Measurements from ENCODE around the gene CCNC.

Gene CCNC

DNA sequence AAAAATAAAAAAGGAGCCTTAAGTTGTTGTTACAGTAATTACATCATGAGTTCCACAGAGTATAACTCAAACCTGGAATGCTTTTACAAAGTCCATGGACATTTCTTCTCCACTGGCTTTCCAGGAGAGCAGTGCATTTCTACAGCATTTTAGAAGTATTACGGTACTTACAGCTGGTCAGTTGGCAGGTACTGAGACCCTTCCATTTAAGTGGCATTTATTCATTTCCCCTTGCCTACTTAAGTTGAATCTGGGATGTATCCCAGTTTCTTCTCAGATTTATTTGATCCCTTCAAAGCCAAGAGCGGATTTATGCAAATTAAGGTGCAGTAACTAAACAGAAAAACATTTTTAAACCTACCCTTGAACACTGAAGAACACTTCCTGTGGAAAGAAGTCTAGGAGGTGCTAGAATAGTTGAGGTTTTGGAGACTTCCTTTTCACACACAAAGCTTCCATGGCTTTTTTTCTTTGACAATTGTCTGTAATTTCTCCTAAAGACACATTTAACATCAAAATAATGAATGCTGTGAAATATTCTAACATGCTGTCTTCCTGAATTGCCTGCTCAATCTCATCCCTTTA lies 41.5 kb upstream of the CCNC start:
- no peak overlapping the region for H2BK5ac ChIP-seq (ENCODE audit: low read length)

DNA sequence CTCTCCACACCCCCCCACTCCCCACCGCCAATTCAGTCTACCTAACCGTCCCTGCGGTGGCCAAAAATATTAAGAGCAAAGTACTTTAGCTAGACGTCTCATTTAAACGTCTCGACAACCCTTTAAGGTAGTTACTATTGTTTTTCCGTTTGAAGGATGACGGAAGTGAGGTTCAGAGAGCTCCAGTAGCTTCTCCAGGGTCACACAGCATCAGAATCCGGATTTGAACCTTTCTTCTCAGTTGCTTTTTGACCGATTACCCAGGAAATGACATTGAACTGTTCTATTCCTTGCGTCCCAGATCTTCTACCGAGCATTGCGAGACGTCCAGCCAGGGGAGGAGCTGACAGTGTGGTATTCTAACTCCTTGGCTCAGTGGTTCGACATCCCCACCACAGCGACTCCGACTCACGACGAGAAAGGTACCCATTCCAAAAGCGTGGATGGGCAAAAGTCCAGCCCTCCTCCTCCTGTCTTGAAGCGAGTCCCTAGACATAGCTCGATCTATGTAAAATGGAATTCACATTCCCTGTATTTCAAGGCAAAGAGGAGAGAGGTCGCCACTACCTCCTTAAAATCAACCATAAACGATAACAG lies 40.5 kb upstream of the CCNC start:
- Histone ChIP-seq H3K18ac (ENCODE audit: low read length) (no peak overlapping the region), H3K27me3 (ENCODE audit: control insufficient read depth in 3 of 3, insufficient read depth in 3 of 3, low read depth in 1 of 3, low read length in 3 of 3) (peaks cover 67 to 98% (median 91%) of the 10 kb centered on the region in 3 experiments), H3K4me2 (ENCODE audit: insufficient read depth, low read length, poor library complexity, severe bottlenecking) (no peak overlapping the region), H4K8ac (ENCODE audit: low read depth, low read length) (no peak overlapping the region), H3K14ac (ENCODE audit: low read length) (no peak overlapping the region), H3K4ac (ENCODE audit: low read length) (no peak overlapping the region), H2BK120ac (ENCODE audit: low read depth, low read length) (no peak overlapping the region), H2BK15ac (ENCODE audit: low read length) (no peak overlapping the region), H2AK5ac (ENCODE audit: low read depth, low read length) (no peak overlapping the region), H3K4me3 (ENCODE audit: low read length in 2 of 2) (no peak overlapping the region), H3K36me3 (replicated peaks in 1 of 2; ENCODE audit: control insufficient read depth in 2 of 2, insufficient read depth in 2 of 2, low read length in 2 of 2) (no peaks in the 10 kb centered on the region), H3K9me3 (replicated peaks in 1 of 2; ENCODE audit: control insufficient read depth in 2 of 2, insufficient read depth in 1 of 2, low read depth in 1 of 2, low read length in 2 of 2) (peaks cover 0 to 2% of the 10 kb centered on the region in 2 donors), H2BK12ac (ENCODE audit: low read length) (no peak overlapping the region), H3K27ac (replicated peaks; ENCODE audit: low read length) (no peak overlapping the region), H3K23ac (ENCODE audit: low read depth, low read length, poor library complexity) (no peak overlapping the region), H3K79me1 (ENCODE audit: low read depth, low read length) (peaks cover 2% of the 10 kb centered on the region), H3K9ac (ENCODE audit: low read depth, low read length, poor library complexity) (no peak overlapping the region), H3K4me1 (ENCODE audit: control insufficient read depth in 2 of 2, insufficient read depth in 1 of 2, low read depth in 1 of 2, low read length in 2 of 2) (peaks cover 0 to 5% of the 10 kb centered on the region in 2 donors), H2AFZ (ENCODE audit: low read length) (no peak overlapping the region), H4K91ac (ENCODE audit: low read depth, low read length, poor library complexity) (no peak overlapping the region), H2BK5ac (ENCODE audit: low read length) (no peak overlapping the region)
- no CpG with 5 or more reads among the region's 24 CpGs for WGBS, 2 donors (ENCODE audit: extremely low coverage in 2 of 2, insufficient read length in 2 of 2, insufficient replicate concordance in 1 of 2)
- no peak for DNase-seq (ENCODE audit: low spot score)

More for the DNA sequence above, 41.5 kb upstream of the CCNC start:
- Histone ChIP-seq H3K23ac (ENCODE audit: low read depth, low read length, poor library complexity) (no peak overlapping the region), H2BK12ac (ENCODE audit: low read length) (no peak overlapping the region), H3K27me3 (ENCODE audit: control insufficient read depth in 3 of 3, insufficient read depth in 3 of 3, low read depth in 1 of 3, low read length in 3 of 3) (peaks cover 67 to 98% (median 91%) of the 10 kb centered on the region in 3 experiments), H3K36me3 (replicated peaks in 1 of 2; ENCODE audit: control insufficient read depth in 2 of 2, insufficient read depth in 2 of 2, low read length in 2 of 2) (no peaks in the 10 kb centered on the region), H2AK5ac (ENCODE audit: low read depth, low read length) (no peak overlapping the region), H3K9me3 (replicated peaks in 1 of 2; ENCODE audit: control insufficient read depth in 2 of 2, insufficient read depth in 1 of 2, low read depth in 1 of 2, low read length in 2 of 2) (peaks cover 0 to 4% of the 10 kb centered on the region in 2 donors), H2BK15ac (ENCODE audit: low read length) (no peak overlapping the region), H3K4me2 (ENCODE audit: insufficient read depth, low read length, poor library complexity, severe bottlenecking) (no peak overlapping the region), H3K9ac (ENCODE audit: low read depth, low read length, poor library complexity) (no peak overlapping the region), H3K4ac (ENCODE audit: low read length) (no peak overlapping the region), H2BK120ac (ENCODE audit: low read depth, low read length) (no peak overlapping the region), H4K8ac (ENCODE audit: low read depth, low read length) (no peak overlapping the region), H3K14ac (ENCODE audit: low read length) (no peak overlapping the region), H2AFZ (ENCODE audit: low read length) (no peak overlapping the region), H3K27ac (replicated peaks; ENCODE audit: low read length) (no peak overlapping the region), H3K4me3 (ENCODE audit: low read length in 2 of 2) (no peak overlapping the region), H3K18ac (ENCODE audit: low read length) (no peak overlapping the region), H4K91ac (ENCODE audit: low read depth, low read length, poor library complexity) (no peak overlapping the region), H3K79me1 (ENCODE audit: low read depth, low read length) (peaks cover 2% of the 10 kb centered on the region), H3K4me1 (ENCODE audit: control insufficient read depth in 2 of 2, insufficient read depth in 1 of 2, low read depth in 1 of 2, low read length in 2 of 2) (peaks cover 0 to 10% of the 10 kb centered on the region in 2 donors)
- no peak for DNase-seq (ENCODE audit: low spot score)
- no CpG with 5 or more reads among the region's 2 CpGs for WGBS, 2 donors (ENCODE audit: extremely low coverage in 2 of 2, insufficient read length in 2 of 2, insufficient replicate concordance in 1 of 2)

DNA sequence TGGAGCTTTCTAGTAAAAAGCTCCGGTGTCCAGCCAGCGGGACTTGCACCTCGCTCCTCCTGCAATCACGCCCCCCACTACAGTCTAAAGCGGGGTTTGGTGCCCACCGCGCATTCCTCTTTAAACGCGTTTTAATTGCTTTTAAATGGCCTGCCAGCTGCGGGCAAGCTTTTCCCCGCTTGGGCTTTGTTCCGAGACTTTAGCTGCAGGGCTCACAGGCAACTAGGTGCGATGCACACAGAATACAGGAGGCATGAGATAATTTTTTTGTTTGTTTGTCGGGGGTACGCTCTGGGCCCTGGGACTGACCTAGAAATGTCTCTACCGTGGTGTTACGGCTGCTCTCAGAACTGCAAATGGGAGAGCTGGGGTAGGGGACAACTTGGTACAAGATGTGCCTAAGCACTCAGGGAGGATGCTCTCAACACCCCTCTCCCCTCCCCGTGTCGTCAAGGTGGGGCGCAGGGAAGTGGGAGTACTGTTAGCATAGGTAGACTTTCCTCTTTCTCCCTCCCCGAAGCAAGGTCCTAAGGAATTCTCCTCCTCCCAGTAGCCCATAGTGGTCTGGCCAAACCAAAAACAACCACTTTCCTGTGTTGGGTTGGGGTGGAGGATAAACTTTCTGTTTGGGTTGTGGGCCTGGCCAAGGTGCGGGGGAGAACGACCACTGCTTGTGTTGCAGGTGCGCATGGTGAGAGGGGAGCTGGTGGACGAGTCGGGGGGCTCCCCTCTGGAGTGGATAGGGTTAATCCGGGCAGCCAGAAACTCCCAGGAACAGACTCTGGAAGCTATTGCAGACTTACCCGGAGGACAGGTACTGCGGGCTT lies 39.8 kb upstream of the CCNC start:
- Histone ChIP-seq H3K36me3 (replicated peaks in 1 of 2; ENCODE audit: control insufficient read depth in 2 of 2, insufficient read depth in 2 of 2, low read length in 2 of 2) (no peaks in the 10 kb centered on the region), H3K18ac (ENCODE audit: low read length) (no peak overlapping the region), H2BK15ac (ENCODE audit: low read length) (no peak overlapping the region), H2BK12ac (ENCODE audit: low read length) (no peak overlapping the region), H2BK120ac (ENCODE audit: low read depth, low read length) (no peak overlapping the region), H2AK5ac (ENCODE audit: low read depth, low read length) (no peak overlapping the region), H4K8ac (ENCODE audit: low read depth, low read length) (no peak overlapping the region), H3K79me1 (ENCODE audit: low read depth, low read length) (peaks cover 2% of the 10 kb centered on the region), H3K27me3 (ENCODE audit: control insufficient read depth in 3 of 3, insufficient read depth in 3 of 3, low read depth in 1 of 3, low read length in 3 of 3) (peaks cover 69 to 100% (median 92%) of the 10 kb centered on the region in 3 experiments), H3K4me3 (ENCODE audit: low read length in 2 of 2) (no peak overlapping the region), H3K27ac (replicated peaks; ENCODE audit: low read length) (no peak overlapping the region), H3K4me2 (ENCODE audit: insufficient read depth, low read length, poor library complexity, severe bottlenecking) (no peak overlapping the region), H2AFZ (ENCODE audit: low read length) (peak overlapping the region; percentile 63), H2BK5ac (ENCODE audit: low read length) (no peak overlapping the region), H4K91ac (ENCODE audit: low read depth, low read length, poor library complexity) (no peak overlapping the region), H3K14ac (ENCODE audit: low read length) (no peak overlapping the region), H3K23ac (ENCODE audit: low read depth, low read length, poor library complexity) (peak overlapping the region; percentile 85), H3K9me3 (replicated peaks in 1 of 2; ENCODE audit: control insufficient read depth in 2 of 2, insufficient read depth in 1 of 2, low read depth in 1 of 2, low read length in 2 of 2) (peaks cover 0 to 2% of the 10 kb centered on the region in 2 donors), H3K4me1 (ENCODE audit: control insufficient read depth in 2 of 2, insufficient read depth in 1 of 2, low read depth in 1 of 2, low read length in 2 of 2) (peaks cover 0 to 5% of the 10 kb centered on the region in 2 donors), H3K4ac (ENCODE audit: low read length) (no peak overlapping the region), H3K9ac (ENCODE audit: low read depth, low read length, poor library complexity) (peak overlapping the region; percentile 44)
- WGBS, 2 donors (ENCODE audit: extremely low coverage in 2 of 2, insufficient read length in 2 of 2, insufficient replicate concordance in 1 of 2): no CpG with 5 or more reads among the region's 29 CpGs
- DNase-seq (ENCODE audit: low spot score): no peak

Data from neuronal stem cell (in vitro differentiated cells).